ACHN (cell line): ENCODE measurements around the gene PLB1.
"Not testable (repeated sequence)": the region's sequence is repeated elsewhere in the genome, so short reads cannot be mapped to it uniquely, and the experiment has no call there.

Experiments used
- DNase-seq: peaks from one replicate; pipeline ENCODE4 v3.0.0-alpha.2; 2015
- in situ Hi-C: cut with HindIII; loops from 2 replicates; pipeline ENCODE4 v1.10.0; 2017; ENCODE audit warnings: low sequenced_read_pairs, low pct_ligation_motif_present, low pct_unique_long_range_greater_than_20kb

Gene PLB1

DNA sequence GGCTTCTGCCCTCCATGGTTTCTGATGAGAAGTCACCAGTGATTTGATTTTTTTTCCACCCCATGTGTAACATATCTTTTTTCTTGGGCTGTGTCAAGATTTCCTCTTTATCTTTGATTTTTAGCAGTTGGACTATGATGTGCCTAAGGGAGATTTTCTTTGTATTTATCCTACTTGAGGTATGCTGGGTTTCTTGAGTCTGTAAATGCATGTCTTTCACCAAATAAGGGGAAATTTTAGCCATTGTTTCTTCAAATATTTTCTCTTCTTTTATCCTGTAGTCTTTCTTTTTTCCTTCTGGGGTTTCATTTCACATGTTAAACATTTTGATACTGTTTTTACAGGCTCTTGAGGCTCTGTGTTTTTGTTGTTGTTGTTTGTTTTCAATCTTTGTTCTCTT, 33.7 kb upstream of the PLB1 start:
- no peak for DNase-seq
- in situ Hi-C loops, result no loop called here

DNA sequence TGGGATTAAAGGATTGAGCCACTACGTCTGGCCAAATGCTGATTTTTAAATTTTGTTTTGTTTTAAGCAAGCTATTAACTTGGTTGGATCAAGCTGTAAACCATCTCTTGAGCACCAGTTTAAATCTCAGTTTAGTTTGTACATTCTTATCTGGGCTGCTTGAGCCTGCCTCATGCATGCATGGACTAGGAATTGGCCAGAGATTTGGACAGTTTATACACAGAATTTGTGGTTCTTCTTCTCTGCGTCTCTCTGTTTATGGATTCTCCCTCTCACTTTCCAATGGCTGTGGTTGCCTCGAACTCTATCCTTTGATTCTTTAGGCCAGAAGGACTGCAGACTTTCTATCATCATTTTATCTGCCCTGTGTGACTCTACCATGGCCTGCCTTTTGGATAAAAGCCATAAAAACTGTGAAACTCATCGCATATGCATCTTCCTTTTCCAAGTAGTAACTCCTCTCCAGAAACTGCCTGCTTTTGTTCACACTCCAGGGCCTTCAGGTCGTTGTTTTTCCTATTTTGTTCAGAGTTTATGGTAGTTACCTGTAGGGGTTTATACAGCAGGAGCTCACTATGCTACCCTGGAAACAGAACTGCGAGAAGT, 32.5 kb upstream of the PLB1 start:
- DNase-seq, result no peak
- in situ Hi-C loops, result no loop called here

DNA sequence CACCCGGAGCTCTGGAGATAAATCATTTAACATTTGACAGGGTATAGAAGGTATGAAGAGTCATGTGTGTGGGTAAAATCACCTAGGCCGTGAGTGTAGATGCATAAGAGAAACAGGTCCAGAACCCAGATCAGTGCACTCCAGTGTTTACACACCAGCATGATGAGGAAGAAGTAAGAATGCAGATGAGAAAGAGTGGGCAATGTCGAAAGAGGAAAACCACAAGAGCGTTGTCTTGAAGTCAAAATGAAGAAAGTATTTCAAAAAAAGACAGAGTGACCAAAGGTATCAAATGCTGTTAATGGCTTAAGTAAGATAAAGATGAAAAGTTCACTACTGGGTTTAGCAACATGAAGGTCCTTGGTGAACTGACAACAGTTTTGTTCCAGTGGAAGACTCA, 32.0 kb upstream of the PLB1 start:
- in situ Hi-C loops, result no loop called here

DNA sequence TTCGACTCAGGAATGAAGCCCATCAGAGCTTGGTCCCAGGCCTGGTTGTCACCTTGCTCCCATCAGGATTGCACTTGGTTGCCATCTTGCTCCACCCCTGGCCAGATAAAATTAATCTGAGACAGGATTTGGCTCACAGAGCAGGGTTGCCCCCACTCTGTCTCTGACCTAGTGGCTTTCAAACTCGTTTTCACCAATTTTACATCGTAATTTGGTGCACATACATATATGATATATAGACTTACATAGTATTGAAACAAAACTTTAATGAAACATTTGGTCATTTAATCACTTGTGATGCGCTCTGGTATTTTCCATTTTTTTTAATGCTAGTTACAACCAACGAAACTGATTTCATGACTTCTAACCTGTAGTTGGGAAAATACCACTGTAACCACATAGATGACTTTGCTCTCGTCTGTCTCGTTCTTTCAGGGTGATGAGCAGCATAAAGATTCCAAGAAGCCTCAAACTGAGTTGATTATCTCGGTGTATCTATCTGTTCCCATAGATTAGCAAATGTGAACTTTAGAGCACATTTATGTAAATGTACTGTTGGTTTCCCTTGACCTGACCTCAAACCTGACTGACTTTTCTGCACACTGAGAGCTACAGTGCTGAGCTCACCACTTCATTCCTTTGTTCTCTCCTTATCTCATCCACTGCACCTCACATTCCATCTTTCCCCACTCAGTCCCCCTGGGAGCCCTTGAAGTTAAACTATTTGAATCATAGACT, 30.5 kb upstream of the PLB1 start:
- in situ Hi-C loops, result no loop called here
- no peak for DNase-seq

More for the DNA sequence above, 32.0 kb upstream of the PLB1 start:
- no peak for DNase-seq

DNA sequence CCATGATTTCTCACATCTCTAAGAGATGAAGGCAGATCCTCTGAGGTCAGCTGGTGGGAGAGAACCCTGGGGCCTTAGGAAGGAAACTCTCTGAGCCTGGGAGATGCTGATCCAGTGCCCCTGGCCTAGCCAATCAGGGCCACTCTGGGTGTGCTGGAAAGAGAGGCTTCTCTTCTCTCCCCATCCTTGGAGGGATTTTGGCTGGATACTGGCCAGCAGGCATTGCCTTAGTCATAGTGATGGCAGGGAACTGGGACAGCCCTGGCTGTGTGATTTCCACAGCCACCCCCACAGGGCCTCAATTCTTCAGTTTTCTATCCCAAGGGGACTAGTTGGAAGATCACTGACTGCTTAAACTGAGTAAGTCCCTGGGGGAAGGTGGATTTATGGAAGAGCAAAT, 26.6 kb upstream of the PLB1 start:
- in situ Hi-C loops, result no loop called here
- DNase-seq, result no peak

DNA sequence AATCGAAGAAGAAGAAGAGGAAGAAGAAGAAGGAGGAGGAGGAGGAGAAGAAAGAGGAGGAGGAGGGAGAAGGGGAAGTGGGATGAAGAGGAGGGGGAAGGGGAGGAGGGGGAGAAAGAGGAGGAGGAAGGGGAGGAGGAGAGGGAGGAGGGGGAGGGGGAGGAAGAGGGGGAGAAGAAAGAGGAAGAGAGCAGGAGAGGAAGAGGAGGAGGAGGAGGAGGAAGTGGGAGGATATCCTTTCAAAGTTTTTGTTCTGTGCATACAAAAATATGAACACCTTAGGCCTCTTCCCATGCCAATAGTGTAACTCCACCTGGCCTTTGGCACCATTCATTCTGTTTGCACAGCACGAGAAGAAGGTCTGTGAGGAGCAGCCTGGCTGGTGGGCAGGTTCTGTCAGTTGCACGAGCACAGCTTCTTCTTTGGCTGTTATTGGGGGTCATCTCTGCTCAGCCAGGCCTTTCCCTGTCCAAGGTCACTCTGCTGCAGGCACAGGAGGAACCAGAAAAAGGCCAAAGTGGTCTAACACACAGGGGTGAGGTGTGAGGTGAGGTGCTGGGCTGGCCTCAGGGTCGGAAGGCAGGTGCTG, 25.8 kb upstream of the PLB1 start:
- DNase-seq, result no peak
- in situ Hi-C loops, result no loop called here

DNA sequence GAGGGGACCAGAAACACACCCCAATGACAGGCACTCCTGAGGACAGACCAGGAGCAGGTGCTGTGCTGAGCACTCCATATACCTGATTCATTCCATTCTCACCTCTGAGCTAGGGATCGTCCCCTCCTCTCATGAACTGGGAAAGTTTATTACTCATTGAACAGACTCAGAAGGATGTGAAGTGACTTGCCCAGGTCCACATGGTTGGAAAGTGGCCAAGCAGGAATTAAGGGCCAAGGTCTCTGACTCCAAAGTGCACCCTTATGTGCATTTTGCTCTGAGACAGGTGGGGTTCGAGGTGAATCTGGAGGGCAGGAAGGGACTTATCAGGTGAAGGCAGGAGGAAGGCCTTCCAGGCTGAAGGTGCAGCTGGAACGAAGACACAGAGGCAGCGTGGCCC, 25.1 kb upstream of the PLB1 start:
- in situ Hi-C loops, result no loop called here
- no peak for DNase-seq

DNA sequence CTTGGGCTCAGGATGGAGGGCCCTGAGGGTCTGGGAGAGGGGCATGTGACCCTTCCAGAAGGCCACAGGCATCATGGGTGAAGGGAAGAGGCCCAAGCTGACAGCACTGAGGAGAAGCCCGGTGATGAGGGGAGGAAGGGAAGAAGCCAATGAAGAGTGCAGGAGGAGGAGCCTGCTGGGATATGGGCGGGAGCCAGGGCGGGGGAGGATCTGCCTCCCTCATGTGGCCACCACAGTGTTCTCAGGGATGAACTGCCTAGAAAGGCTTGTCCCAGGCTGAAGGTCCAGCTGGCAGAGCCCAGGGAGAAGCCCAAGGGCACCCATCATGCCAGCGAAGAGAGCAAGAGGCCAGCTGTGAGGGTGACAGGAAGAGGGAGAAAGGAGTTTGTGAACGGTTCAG, 24.6 kb upstream of the PLB1 start:
- in situ Hi-C loops, result no loop called here
- DNase-seq, result no peak

DNA sequence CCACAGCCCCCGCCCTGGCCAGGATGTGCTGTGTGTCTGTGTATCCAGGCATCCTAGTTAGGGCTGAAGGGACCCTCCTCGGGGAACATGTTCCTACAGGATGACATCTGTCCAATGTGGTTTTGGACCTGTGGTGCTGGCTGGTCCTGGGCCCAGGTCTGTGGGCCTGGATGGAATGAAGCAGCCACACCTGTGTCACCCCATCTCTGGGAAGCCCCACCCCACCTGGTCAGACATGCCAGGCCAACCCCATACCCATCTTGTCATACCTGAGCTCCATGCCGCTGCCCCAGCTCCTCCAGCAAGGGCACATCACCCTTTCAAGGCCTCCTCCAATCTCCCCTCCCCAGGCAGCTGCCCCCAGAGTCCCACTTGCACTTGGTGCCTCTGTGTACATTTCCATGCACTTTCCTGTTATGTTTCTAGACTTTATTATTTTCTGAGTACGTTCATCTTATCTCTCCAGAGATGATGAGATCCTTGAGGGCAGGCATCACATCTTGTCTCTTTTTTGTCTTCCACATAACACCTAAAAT, 24.1 kb upstream of the PLB1 start:
- in situ Hi-C loops, result no loop called here
- DNase-seq, result no peak

DNA sequence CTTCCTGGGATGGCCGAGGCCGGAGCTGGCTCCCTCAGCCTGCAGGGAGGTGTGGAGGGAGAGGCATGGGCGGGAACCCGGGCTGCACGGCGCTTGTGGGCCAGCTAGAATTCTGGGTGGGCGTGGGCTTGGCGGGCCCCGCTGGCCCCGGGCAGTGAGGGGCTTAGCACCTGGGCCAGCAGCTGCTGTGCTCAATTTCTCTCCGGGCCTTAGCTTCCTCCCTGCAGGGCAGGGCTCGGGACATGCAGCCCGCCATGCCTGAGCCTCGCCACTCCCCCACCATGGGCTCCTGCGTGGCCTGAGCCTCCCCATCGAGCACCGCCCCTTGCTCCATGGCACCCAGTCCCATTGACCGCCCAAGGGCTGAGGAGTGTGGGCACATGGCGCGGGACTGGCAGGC, 23.2 kb upstream of the PLB1 start:
- DNase-seq, in situ Hi-C loops: not testable (repeated sequence)

DNA sequence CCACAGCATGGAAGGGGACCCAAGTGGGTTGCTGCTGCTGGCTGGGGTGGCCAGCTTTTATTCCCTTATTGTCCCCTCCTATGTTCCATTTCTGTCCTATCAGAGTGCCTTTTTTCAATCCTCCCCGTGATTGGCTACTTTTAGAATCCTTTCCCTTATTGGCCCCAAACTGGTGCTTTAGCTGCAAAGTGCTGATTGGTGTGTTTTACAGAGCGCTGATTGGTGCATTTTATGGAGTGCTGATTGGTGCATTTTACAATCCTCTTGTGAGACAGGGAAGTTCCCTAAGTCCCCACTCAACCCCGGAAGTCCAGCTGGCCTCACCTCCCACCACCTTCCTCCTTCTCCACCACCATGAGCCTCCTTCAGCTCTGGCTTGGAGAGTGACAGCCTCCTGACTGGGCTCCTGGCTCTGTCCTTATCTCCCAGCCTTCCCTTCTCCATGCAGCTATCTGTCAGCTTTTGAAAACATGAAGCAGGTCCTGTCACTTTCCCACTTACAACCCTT, 20.7 kb upstream of the PLB1 start:
- in situ Hi-C loops, result no loop called here
- no peak for DNase-seq

DNA sequence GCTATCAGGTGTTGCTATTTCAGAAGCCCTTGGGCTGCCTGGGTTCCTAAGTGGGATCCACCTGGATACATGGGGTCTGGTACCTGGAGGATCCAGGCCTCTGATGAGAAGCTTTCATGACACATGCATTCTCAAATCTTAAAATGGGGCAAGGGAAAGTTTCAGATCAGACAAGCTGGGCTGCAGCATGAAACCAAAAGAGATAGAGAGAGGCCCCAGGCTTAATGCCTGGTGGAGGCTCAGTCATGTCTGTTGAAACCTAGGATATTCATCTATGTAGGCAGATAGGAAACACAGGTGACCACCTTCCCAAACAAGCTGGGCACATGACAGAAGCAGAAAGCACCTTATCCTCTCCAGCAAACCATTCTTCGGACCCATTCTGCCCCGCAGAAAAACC, 18.8 kb upstream of the PLB1 start:
- in situ Hi-C loops, result no loop called here
- DNase-seq, result no peak

DNA sequence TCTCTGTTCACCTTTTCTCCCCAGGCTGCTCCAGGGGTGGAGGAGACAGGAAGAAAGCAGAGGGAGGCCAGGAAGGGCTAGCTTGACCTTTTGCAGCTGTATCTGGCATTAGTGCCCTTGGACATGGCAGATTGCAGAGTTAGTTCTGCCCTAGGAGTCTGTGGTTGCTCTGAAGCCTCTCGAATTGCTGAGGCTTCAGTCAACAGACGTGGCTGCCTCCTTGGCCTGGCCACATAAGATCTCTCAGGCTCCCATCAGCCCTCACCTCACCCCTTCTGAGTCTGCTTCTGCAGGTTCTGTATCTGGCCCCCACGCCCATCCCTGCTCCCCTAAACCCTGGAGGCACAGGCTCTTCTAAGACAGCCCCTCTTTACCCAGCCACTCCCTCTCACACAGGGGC, 18.2 kb upstream of the PLB1 start:
- DNase-seq, result no peak
- in situ Hi-C loops, result no loop called here

DNA sequence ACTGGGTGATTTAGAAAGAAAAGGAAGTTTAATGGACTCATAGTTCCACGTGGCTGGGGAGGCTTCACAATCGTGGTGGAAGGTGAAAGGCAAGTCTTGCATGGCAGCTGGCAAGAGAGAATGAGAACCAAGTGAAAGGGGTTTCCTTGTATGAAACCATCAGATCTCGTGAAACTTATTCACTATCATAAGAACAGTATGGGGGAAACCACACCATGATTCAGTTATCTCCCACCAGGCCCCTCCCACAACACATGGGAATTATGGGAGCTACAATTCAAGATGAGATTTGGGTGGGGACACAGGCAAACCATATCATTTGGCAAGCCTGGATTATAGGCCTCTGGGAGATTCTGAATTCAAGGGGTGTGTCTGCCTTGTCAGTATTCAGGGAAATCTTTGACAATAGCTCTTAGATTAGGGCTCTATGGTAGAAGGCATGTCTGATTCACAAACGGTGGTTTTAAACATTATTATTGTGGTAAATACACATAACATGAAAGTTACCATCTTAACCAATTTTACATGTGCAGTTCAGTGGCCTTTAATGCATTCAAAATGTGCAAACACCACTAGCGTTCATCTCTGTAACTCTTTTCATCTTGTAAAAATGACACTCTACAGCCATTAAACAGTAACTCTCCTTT, 15.3 kb upstream of the PLB1 start:
- no peak for DNase-seq
- in situ Hi-C loops, result no loop called here

DNA sequence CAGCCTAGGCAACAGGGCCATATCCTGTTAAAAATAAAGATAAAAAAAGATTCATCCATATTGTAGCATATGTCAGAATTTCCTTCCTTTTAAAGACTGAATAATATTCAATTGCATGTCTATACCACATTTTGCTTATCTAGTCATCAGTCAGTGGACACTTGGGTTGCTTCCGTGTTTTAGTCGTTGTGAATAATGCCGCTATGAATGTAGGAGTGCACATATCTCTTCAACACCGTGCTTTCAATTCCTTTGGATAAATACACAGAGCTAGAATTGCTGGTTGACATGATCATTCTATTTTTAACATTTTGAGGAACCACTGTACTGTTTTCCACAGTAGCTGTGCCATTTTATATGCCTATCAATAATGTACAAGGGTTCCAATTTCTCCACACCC, 14.0 kb upstream of the PLB1 start:
- in situ Hi-C loops, result no loop called here
- no peak for DNase-seq

DNA sequence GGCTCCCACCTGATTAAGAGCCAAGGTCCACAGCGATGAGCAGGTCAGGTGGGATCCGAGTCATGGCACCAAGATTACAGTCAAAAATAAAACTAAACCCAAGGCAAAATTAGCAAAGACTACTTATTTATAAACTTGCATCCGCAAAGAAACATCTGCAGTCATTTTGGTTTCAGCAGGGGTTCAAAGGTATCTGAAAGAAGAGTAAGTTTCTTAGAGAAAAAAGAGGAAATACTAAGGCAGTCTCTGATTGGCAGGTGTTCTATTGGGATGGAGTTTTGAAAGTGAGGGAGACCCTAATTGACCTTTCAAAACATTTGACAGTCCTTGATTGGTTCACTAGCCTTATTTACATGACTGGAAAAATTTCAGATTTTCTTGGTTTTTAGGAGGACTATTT, 11.0 kb upstream of the PLB1 start:
- DNase-seq, result no peak
- in situ Hi-C loops, result no loop called here

DNA sequence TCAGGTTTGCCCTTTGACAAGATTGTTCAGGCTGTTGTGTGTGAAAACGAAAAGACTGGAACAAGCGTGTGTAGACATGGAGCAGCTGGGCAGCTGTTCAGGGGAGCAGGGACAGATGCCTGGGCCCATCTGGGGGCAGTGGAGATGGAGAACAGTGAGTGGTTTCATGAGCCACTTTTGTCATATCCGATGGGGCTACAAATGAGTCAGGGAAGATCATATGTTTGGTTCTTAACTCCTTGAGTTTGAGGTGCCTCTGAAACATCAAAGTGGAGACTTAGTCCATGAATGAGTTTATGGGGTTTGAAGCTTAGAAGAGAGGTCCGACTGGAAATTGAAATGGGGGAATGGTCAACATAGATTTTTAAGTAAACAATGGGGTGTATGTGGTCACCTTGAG, 9.3 kb upstream of the PLB1 start:
- in situ Hi-C loops, result no loop called here
- DNase-seq, result no peak

DNA sequence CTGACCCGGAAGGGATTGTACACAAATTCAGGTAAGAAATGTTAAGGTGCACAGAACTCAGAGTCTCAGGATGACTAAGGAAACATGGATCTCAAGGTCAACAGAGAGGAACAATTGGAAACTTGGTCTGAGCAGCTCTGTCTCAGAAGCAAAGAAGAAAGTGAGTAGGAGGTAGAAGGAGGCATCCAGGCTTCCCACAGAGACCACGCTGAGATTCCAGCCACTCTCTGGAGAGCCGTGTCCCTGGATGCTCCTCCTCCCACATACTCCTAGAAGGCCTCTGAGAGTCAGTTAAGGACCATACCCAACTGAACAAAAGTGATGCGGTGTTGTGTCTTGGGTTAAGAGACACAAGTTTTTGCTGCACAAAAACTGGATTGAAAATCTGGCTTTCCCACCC, 8.6 kb upstream of the PLB1 start:
- DNase-seq, result no peak
- in situ Hi-C loops, result no loop called here

DNA sequence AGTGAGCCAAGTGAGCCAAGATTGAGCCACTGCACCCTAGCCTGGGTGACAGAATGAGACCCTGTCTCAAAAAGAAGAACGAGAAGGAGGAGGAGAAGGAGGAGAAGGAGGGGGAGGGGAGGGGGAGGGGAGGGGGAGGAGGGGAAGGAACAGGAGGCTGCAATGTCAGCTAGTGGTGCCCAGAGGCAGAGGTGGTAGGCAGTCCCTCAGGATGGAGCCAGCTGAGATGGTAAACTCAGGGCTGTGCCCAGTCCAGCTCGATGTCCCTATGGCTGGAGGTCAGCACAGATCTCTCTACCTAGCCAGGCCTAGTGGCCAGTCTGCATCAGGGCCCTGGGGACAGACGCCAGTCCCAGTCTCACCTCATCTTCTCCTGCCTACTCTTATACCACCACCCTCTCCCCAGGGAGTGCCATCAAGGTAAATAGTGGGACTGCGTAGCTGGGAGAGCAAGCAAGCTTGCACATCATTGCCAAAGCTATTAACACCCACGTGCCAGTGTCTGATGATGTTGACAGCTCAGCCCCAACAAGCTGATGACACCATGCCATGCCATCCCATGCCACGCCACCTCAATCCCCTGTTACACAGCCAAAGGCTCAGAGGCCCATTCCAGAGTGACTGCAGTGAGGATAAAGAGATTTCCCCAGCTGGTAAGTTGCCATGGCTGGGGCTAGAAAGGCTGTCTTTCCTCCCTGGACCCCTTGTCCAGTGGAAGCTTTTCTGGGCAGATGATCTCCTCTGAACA, 7.6 kb upstream of the PLB1 start:
- in situ Hi-C loops, result no loop called here
- DNase-seq, result no peak
